Measurements from ENCODE around the gene ARID3A. TPM values are rescaled to one million over a fixed set of nuclear protein-coding genes. Genes with fewer than 3 reads are reported as not detected.

Gene ARID3A
- total RNA-seq, 1 experiment from 2014 or later: 10.2 TPM

GRCh38 chr19:991932-992669 lies 66.3 kb downstream of the ARID3A start:
- no peak for TF ChIP-seq CTCF (IDR thresholded peaks at IDR 0.05; ENCODE audit: unreplicated experiment)
- intact Hi-C loops (cut with micrococcal nuclease): no loop called here
- no peak overlapping the region for H3K4me3 Mint-ChIP-seq (ENCODE audit: unreplicated experiment)
- no TSS peak for BruUV-seq (replicated peaks)
- no peak overlapping the region for H3K27ac Mint-ChIP-seq (ENCODE audit: low read depth, unreplicated experiment)
- POLR2A ChIA-PET: interaction anchor here (1.0 kb wide), 1 partner anchor 8 kb away, joined by 3 read pairs; the partner anchor contains the start of gene WDR18
- no peaks in the 10 kb centered on the region for H3K9me3 Mint-ChIP-seq (ENCODE audit: unreplicated experiment)
- DNase-seq (ENCODE audit: unreplicated experiment): no peak
- peaks cover 6% of the 10 kb centered on the region for H3K4me1 Mint-ChIP-seq (ENCODE audit: insufficient read depth, unreplicated experiment)
- H3K27me3 Mint-ChIP-seq (ENCODE audit: insufficient read depth, unreplicated experiment): no peaks in the 10 kb centered on the region
- H3K36me3 Mint-ChIP-seq (ENCODE audit: insufficient read depth, unreplicated experiment): peaks cover 42% of the 10 kb centered on the region
- CTCF ChIA-PET: no interaction called here

GRCh38 chr19:992670-993055 lies 66.8 kb downstream of the ARID3A start:
- intact Hi-C loops (cut with micrococcal nuclease): no loop called here
- Mint-ChIP-seq H3K27me3 (ENCODE audit: insufficient read depth, unreplicated experiment) (no peaks in the 10 kb centered on the region), H3K36me3 (ENCODE audit: insufficient read depth, unreplicated experiment) (peaks cover 36% of the 10 kb centered on the region), H3K4me1 (ENCODE audit: insufficient read depth, unreplicated experiment) (peaks cover 6% of the 10 kb centered on the region), H3K4me3 (ENCODE audit: unreplicated experiment) (no peak overlapping the region), H3K27ac (ENCODE audit: low read depth, unreplicated experiment) (no peak overlapping the region), H3K9me3 (ENCODE audit: unreplicated experiment) (no peaks in the 10 kb centered on the region)
- no peak for TF ChIP-seq CTCF (IDR thresholded peaks at IDR 0.05; ENCODE audit: unreplicated experiment)
- CTCF ChIA-PET: no interaction called here
- BruUV-seq (replicated peaks): no TSS peak
- DNase-seq (ENCODE audit: unreplicated experiment): no peak
- POLR2A ChIA-PET: interaction anchor here (0.6 to 1.0 kb wide), 2 partner anchors 8 to 201 kb away, joined by 3 read pairs; partner anchors contain the start of gene WDR18

GRCh38 chr19:993361-993830 lies 67.6 kb downstream of the ARID3A start:
- H3K9me3 Mint-ChIP-seq (ENCODE audit: unreplicated experiment): no peaks in the 10 kb centered on the region
- no peak overlapping the region for H3K27ac Mint-ChIP-seq (ENCODE audit: low read depth, unreplicated experiment)
- intact Hi-C loops (cut with micrococcal nuclease): no loop called here
- BruUV-seq (replicated peaks): no TSS peak
- H3K27me3 Mint-ChIP-seq (ENCODE audit: insufficient read depth, unreplicated experiment): peaks cover 5% of the 10 kb centered on the region
- peaks cover 29% of the 10 kb centered on the region for H3K36me3 Mint-ChIP-seq (ENCODE audit: insufficient read depth, unreplicated experiment)
- no peak for TF ChIP-seq CTCF (IDR thresholded peaks at IDR 0.05; ENCODE audit: unreplicated experiment)
- peaks cover 6% of the 10 kb centered on the region for H3K4me1 Mint-ChIP-seq (ENCODE audit: insufficient read depth, unreplicated experiment)
- ChIA-PET POLR2A (interaction anchor here (1.0 kb wide), 1 partner anchor 9 kb away, joined by 3 read pairs; the partner anchor contains the start of gene WDR18), CTCF (no interaction called here)
- no peak overlapping the region for H3K4me3 Mint-ChIP-seq (ENCODE audit: unreplicated experiment)
- DNase-seq (ENCODE audit: unreplicated experiment): no peak

- Mint-ChIP-seq H3K27ac (ENCODE audit: low read depth, unreplicated experiment) (no peak overlapping the region), H3K9me3 (ENCODE audit: unreplicated experiment) (no peaks in the 10 kb centered on the region), H3K4me1 (ENCODE audit: insufficient read depth, unreplicated experiment) (peaks cover 6% of the 10 kb centered on the region), H3K36me3 (ENCODE audit: insufficient read depth, unreplicated experiment) (peaks cover 24% of the 10 kb centered on the region), H3K4me3 (ENCODE audit: unreplicated experiment) (no peak overlapping the region), H3K27me3 (ENCODE audit: insufficient read depth, unreplicated experiment) (peaks cover 10% of the 10 kb centered on the region)
- no peak for TF ChIP-seq CTCF (IDR thresholded peaks at IDR 0.05; ENCODE audit: unreplicated experiment)
- no TSS peak for BruUV-seq (replicated peaks)
- CTCF ChIA-PET: no interaction called here
- DNase-seq (ENCODE audit: unreplicated experiment): no peak
- POLR2A ChIA-PET: no interaction called here
- intact Hi-C loops (cut with micrococcal nuclease): no loop called here
These were observed 68.1 kb downstream of the ARID3A start for GRCh38 chr19:993831-994393.
